Mucosa of stomach (tissue), 1 donor: ENCODE data around the gene JDP2.

Experiments used
- H3K27me3 ChIP-seq: one replicate; pipeline ENCODE4 v1.7.0; 2013; ENCODE audit warnings: mild to moderate bottlenecking, low read length; ENCODE audit not compliant: control insufficient read depth, insufficient read depth
- H3K36me3 ChIP-seq: one replicate; pipeline ENCODE4 v1.7.0; 2013; ENCODE audit warnings: low read length; ENCODE audit not compliant: control insufficient read depth, insufficient read depth
- H3K4me1 ChIP-seq: one replicate; pipeline ENCODE4 v1.7.0; 2013; ENCODE audit warnings: mild to moderate bottlenecking, low read length; ENCODE audit not compliant: control insufficient read depth, insufficient read depth
- H3K4me3 ChIP-seq: one replicate; pipeline ENCODE4 v1.7.0; 2013; ENCODE audit warnings: low read length
- H3K9ac ChIP-seq: one replicate; pipeline ENCODE4 v1.7.0; 2013; ENCODE audit warnings: mild to moderate bottlenecking, low read length, moderate library complexity
- H3K9me3 ChIP-seq: one replicate; pipeline ENCODE4 v1.7.0; 2013; ENCODE audit warnings: mild to moderate bottlenecking, low read length, moderate library complexity; ENCODE audit not compliant: control insufficient read depth
- donor health status: Pancreatic carcinoma.

The JDP2 gene

GRCh38 chr14:75452900-75453816 lies 25.3 kb downstream of the JDP2 start:
- H3K27me3 ChIP-seq = no peaks in the 10 kb centered on the region
- H3K4me1 ChIP-seq = peaks cover 95% of the 10 kb centered on the region
- peak overlapping the region; percentile 45 for H3K9ac ChIP-seq
- H3K36me3 ChIP-seq = no peaks in the 10 kb centered on the region
- no peak overlapping the region for H3K4me3 ChIP-seq
- no peaks in the 10 kb centered on the region for H3K9me3 ChIP-seq

GRCh38 chr14:75453817-75454434 lies 26.1 kb downstream of the JDP2 start:
- Histone ChIP-seq H3K27me3 (no peaks in the 10 kb centered on the region), H3K4me3 (no peak overlapping the region), H3K9me3 (no peaks in the 10 kb centered on the region), H3K9ac (peak overlapping the region; percentile 45), H3K4me1 (peaks cover 95% of the 10 kb centered on the region), H3K36me3 (no peaks in the 10 kb centered on the region)

GRCh38 chr14:75454963-75455546 lies 27.2 kb downstream of the JDP2 start:
- no peaks in the 10 kb centered on the region for H3K9me3 ChIP-seq
- H3K9ac ChIP-seq = no peak overlapping the region
- H3K36me3 ChIP-seq = no peaks in the 10 kb centered on the region
- no peaks in the 10 kb centered on the region for H3K27me3 ChIP-seq
- H3K4me1 ChIP-seq = peaks cover 95% of the 10 kb centered on the region
- H3K4me3 ChIP-seq = no peak overlapping the region

- H3K27me3 ChIP-seq = no peaks in the 10 kb centered on the region
- H3K4me1 ChIP-seq = peaks cover 91% of the 10 kb centered on the region
- H3K4me3 ChIP-seq = no peak overlapping the region
- no peaks in the 10 kb centered on the region for H3K36me3 ChIP-seq
- no peaks in the 10 kb centered on the region for H3K9me3 ChIP-seq
- no peak overlapping the region for H3K9ac ChIP-seq
Observed at GRCh38 chr14:75456069-75456996, 28.5 kb downstream of the JDP2 start.

GRCh38 chr14:75456997-75457335 lies 29.1 kb downstream of the JDP2 start:
- Histone ChIP-seq H3K9ac (peak overlapping the region; percentile 22), H3K9me3 (no peaks in the 10 kb centered on the region), H3K4me3 (no peak overlapping the region), H3K36me3 (no peaks in the 10 kb centered on the region), H3K4me1 (peaks cover 92% of the 10 kb centered on the region), H3K27me3 (no peaks in the 10 kb centered on the region)

- Histone ChIP-seq H3K9me3 (no peaks in the 10 kb centered on the region), H3K9ac (peak overlapping the region; percentile 22), H3K4me1 (peaks cover 93% of the 10 kb centered on the region), H3K27me3 (no peaks in the 10 kb centered on the region), H3K4me3 (no peak overlapping the region), H3K36me3 (no peaks in the 10 kb centered on the region)
Observed at GRCh38 chr14:75457648-75458165, 29.9 kb downstream of the JDP2 start.

GRCh38 chr14:75458305-75458704 lies 30.5 kb downstream of the JDP2 start:
- H3K27me3 ChIP-seq = no peaks in the 10 kb centered on the region
- H3K4me3 ChIP-seq = no peak overlapping the region
- peak overlapping the region; percentile 26 for H3K9ac ChIP-seq
- no peaks in the 10 kb centered on the region for H3K36me3 ChIP-seq
- no peaks in the 10 kb centered on the region for H3K9me3 ChIP-seq
- peaks cover 87% of the 10 kb centered on the region for H3K4me1 ChIP-seq

- Histone ChIP-seq H3K27me3 (no peaks in the 10 kb centered on the region), H3K9me3 (no peaks in the 10 kb centered on the region), H3K9ac (peak overlapping the region; percentile 26), H3K36me3 (no peaks in the 10 kb centered on the region), H3K4me1 (peaks cover 79% of the 10 kb centered on the region), H3K4me3 (no peak overlapping the region)
Observed at GRCh38 chr14:75459099-75459741, 31.4 kb downstream of the JDP2 start.

GRCh38 chr14:75459791-75460190 lies 32.0 kb downstream of the JDP2 start:
- H3K9me3 ChIP-seq = no peaks in the 10 kb centered on the region
- no peaks in the 10 kb centered on the region for H3K36me3 ChIP-seq
- H3K27me3 ChIP-seq = no peaks in the 10 kb centered on the region
- H3K4me1 ChIP-seq = peaks cover 73% of the 10 kb centered on the region
- peak overlapping the region; percentile 23 for H3K9ac ChIP-seq
- no peak overlapping the region for H3K4me3 ChIP-seq

- no peak overlapping the region for H3K4me3 ChIP-seq
Observed at GRCh38 chr14:75460394-75460793, 32.6 kb downstream of the JDP2 start.

GRCh38 chr14:75461303-75461702 lies 33.5 kb downstream of the JDP2 start:
- Histone ChIP-seq H3K36me3 (no peaks in the 10 kb centered on the region), H3K4me3 (no peak overlapping the region), H3K9ac (no peak overlapping the region), H3K4me1 (peaks cover 58% of the 10 kb centered on the region), H3K9me3 (no peaks in the 10 kb centered on the region), H3K27me3 (no peaks in the 10 kb centered on the region)

More at GRCh38 chr14:75460394-75460793, 32.6 kb downstream of the JDP2 start:
- Histone ChIP-seq H3K27me3 (no peaks in the 10 kb centered on the region), H3K9me3 (no peaks in the 10 kb centered on the region), H3K9ac (peak overlapping the region; percentile 23), H3K36me3 (no peaks in the 10 kb centered on the region), H3K4me1 (peaks cover 67% of the 10 kb centered on the region)
